ENCODE data around the gene TTC28. TPM values are rescaled to one million over a fixed set of nuclear protein-coding genes. Genes with fewer than 3 reads are reported as not detected.
"Not testable (repeated sequence)": the region's sequence is repeated elsewhere in the genome, so short reads cannot be mapped to it uniquely, and the experiment has no call there.

The TTC28 gene
- total RNA-seq, 4 donors from 2014 or later = 35.1 to 138 (median 50.8) TPM

GRCh38 chr22:28466399-28466798 lies 213.2 kb downstream of the TTC28 start:
- Histone ChIP-seq H3K36me3 (no peaks in the 10 kb centered on the region), H3K4me1 (peaks cover 0 to 11% (median 0%) of the 10 kb centered on the region in 3 donors), H3K4me3 (no peak overlapping the region), H3K27ac (no peak overlapping the region), H3K27me3 (no peaks in the 10 kb centered on the region), H3K9me3 (no peaks in the 10 kb centered on the region)
- no peak for ATAC-seq
- WGBS, 2 donors (ENCODE audit: low coverage in 1 of 2) = 89 to 95% methylated on average over 4 of the region's 4 CpGs
- TF ChIP-seq POLR2AphosphoS5 (IDR thresholded peaks at IDR 0.05) (no peak), CTCF (IDR thresholded peaks at IDR 0.05) (no peak), EP300 (IDR thresholded peaks at IDR 0.05) (no peak), POLR2A (IDR thresholded peaks at IDR 0.05) (no peak)

GRCh38 chr22:28465841-28466240 lies 213.8 kb downstream of the TTC28 start:
- no peak overlapping the region for H3K4me3 ChIP-seq
- no peak for ATAC-seq
- no peak overlapping the region for H3K27ac ChIP-seq
- H3K4me1 ChIP-seq = peaks cover 0 to 11% (median 0%) of the 10 kb centered on the region in 3 donors
- TF ChIP-seq POLR2AphosphoS5 (IDR thresholded peaks at IDR 0.05) (no peak), EP300 (IDR thresholded peaks at IDR 0.05) (no peak), CTCF (IDR thresholded peaks at IDR 0.05) (no peak)
- no peaks in the 10 kb centered on the region for H3K27me3 ChIP-seq
- H3K36me3 ChIP-seq = no peaks in the 10 kb centered on the region
- WGBS, 2 donors (ENCODE audit: low coverage in 1 of 2) = 85 to 92% methylated on average over 1 of the region's 1 CpG
- H3K9me3 ChIP-seq = no peaks in the 10 kb centered on the region

GRCh38 chr22:28464127-28464526 lies 215.5 kb downstream of the TTC28 start:
- Histone ChIP-seq H3K4me3 (no peak overlapping the region), H3K4me1 (peaks cover 0 to 11% (median 0%) of the 10 kb centered on the region in 3 donors), H3K36me3 (no peaks in the 10 kb centered on the region), H3K9me3 (no peaks in the 10 kb centered on the region), H3K27ac (no peak overlapping the region), H3K27me3 (no peaks in the 10 kb centered on the region)
- WGBS, 2 donors (ENCODE audit: low coverage in 1 of 2) = 27% methylated on average over 1 of the region's 1 CpG; no CpG with 5 or more reads in 1 of the 2 donors
- ATAC-seq = no peak
- no peak for TF ChIP-seq CTCF (IDR thresholded peaks at IDR 0.05)

GRCh38 chr22:28463408-28463807 lies 216.2 kb downstream of the TTC28 start:
- peaks cover 0 to 11% (median 0%) of the 10 kb centered on the region in 3 donors for H3K4me1 ChIP-seq
- H3K27ac ChIP-seq, H3K36me3 ChIP-seq, ATAC-seq, H3K9me3 ChIP-seq, H3K4me3 ChIP-seq, H3K27me3 ChIP-seq: not testable (repeated sequence)
- WGBS, 2 donors (ENCODE audit: low coverage in 1 of 2) = 100% methylated on average over 1 of the region's 1 CpG

DNA sequence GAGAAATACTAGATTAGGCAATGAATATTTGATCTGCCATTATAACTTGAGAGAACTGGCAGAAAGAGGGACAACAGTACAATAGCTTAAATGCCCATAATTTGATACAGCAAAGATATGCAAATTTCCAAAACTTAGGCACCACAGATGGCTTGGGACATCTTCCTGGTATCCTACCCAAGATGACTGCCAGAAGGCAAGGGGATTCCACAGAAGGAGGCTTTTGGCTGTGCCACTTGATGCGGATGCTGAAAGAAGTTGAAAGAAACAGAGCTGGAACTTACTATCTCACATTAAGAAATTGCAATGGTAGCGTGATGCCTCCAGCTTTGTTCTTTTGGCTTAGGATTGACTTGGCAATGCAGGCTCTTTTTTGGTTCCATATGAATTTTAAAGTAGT lies 216.7 kb downstream of the TTC28 start:
- Histone ChIP-seq H3K4me3 (no peak overlapping the region), H3K9me3 (no peaks in the 10 kb centered on the region), H3K27me3 (no peaks in the 10 kb centered on the region), H3K27ac (no peak overlapping the region), H3K4me1 (peaks cover 0 to 11% (median 0%) of the 10 kb centered on the region in 3 donors), H3K36me3 (no peaks in the 10 kb centered on the region)
- 89 to 96% methylated on average over 2 of the region's 2 CpGs for WGBS, 2 donors (ENCODE audit: low coverage in 1 of 2)
- no peak for TF ChIP-seq EP300 (IDR thresholded peaks at IDR 0.05)
- no peak for TF ChIP-seq POLR2AphosphoS5 (IDR thresholded peaks at IDR 0.05)
- no peak for TF ChIP-seq POLR2A (IDR thresholded peaks at IDR 0.05)
- TF ChIP-seq CTCF (IDR thresholded peaks at IDR 0.05) = no peak
- ATAC-seq = no peak

GRCh38 chr22:28462041-28462440 lies 217.6 kb downstream of the TTC28 start:
- H3K27me3 ChIP-seq = no peaks in the 10 kb centered on the region
- peaks cover 0 to 11% (median 0%) of the 10 kb centered on the region in 3 donors for H3K4me1 ChIP-seq
- WGBS, 2 donors (ENCODE audit: low coverage in 1 of 2) = 91 to 100% methylated on average over 1 of the region's 1 CpG
- no peaks in the 10 kb centered on the region for H3K9me3 ChIP-seq
- H3K4me3 ChIP-seq = no peak overlapping the region
- H3K27ac ChIP-seq = no peak overlapping the region
- H3K36me3 ChIP-seq = no peaks in the 10 kb centered on the region
- ATAC-seq = no peak
- TF ChIP-seq POLR2AphosphoS5 (IDR thresholded peaks at IDR 0.05) = no peak
- TF ChIP-seq CTCF (IDR thresholded peaks at IDR 0.05) = no peak
- TF ChIP-seq POLR2A (IDR thresholded peaks at IDR 0.05) = no peak
- TF ChIP-seq EP300 (IDR thresholded peaks at IDR 0.05) = no peak

Measured in gastroesophageal sphincter (tissue), 4 donors.